ENCODE results near the gene HSD11B1L.
"Not testable (repeated sequence)": the region's sequence is repeated elsewhere in the genome, so short reads cannot be mapped to it uniquely, and the experiment has no call there.

HSD11B1L gene

DNA sequence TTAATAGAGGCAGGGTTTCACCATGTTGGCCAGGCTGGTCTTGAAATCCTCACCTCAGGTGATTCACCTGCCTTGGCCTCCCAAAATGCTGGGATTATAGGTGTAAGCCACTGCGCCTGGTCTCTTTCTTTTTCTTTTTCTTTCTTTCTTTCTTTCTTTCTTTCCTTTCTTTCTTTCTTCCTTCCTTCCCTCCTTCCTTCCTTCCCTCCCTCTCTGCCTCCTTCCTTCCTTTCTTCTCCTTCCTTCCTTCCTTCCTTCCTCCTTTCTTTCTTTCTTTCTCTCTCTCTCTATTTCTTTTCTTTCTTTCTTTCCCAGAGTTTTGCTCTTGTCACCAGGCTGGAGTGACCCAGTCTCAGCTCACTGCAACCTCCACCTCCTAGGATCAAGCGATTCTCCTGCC is 52.3 kb downstream of the HSD11B1L start:
- not testable (repeated sequence) for DNase-seq (ENCODE audit: low spot score)
